HG02870 (cell line): ENCODE results near the gene C4orf50.
"Not testable (repeated sequence)": the region's sequence is repeated elsewhere in the genome, so short reads cannot be mapped to it uniquely, and the experiment has no call there.

Source experiments
- ATAC-seq: cut with Tn5 transposase; IDR thresholded peaks from one replicate; pipeline ENCODE4 v1.9.1; 2021; ENCODE audit warnings: mild to moderate bottlenecking, moderate library complexity; ENCODE audit not compliant: unreplicated experiment

C4orf50 gene

GRCh38 chr4:5995901-5996623, 22.2 kb downstream of the C4orf50 start:
- no peak for ATAC-seq

DNA sequence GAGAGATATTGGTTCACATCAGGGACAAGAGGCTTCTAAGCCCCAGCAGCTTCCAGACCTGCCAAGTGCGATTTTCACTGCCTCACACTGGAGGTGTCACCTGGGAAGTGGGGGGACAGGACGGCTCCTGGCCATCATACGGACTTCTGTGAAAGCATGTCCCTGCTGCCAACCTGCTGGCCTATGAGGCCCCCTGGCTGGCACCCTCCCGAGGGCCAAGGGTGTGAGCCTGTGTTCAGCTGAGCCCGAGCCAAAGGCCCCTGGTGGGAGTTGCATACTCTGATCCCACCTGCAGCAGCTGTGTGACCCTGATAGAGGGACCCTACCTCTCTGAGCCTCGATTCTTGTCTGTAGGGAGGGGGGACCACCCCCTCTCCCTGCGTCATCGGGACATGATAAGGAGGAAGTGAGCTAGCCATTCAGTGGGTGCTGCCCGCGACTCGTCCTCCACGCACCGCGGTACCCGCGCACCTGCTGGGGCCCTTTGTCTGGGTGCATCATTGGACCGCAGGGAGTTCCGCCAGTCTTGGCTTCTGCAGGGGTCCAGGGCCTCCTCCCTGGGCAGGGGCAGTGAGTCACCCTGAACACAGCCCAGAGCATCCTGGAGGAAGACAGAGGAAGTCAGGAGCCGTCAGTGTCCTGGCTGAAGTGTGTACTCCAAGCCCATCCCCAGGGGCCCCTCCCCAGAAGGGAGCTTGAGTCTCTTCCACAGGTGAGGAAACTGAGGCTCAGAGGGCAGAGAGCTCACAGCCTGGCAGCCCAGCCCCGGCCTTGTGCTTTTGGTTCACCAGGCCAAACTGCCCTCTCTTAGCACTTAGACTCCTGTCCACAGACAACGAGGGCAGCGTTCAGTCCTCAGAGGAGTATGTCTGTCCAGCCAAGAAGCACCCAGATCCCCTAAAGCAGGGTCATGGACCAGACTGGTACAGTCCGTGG, 24.1 kb downstream of the C4orf50 start:
- no peak for ATAC-seq

- not testable (repeated sequence) for ATAC-seq
Observed at GRCh38 chr4:5993346-5993745, 24.9 kb downstream of the C4orf50 start.

DNA sequence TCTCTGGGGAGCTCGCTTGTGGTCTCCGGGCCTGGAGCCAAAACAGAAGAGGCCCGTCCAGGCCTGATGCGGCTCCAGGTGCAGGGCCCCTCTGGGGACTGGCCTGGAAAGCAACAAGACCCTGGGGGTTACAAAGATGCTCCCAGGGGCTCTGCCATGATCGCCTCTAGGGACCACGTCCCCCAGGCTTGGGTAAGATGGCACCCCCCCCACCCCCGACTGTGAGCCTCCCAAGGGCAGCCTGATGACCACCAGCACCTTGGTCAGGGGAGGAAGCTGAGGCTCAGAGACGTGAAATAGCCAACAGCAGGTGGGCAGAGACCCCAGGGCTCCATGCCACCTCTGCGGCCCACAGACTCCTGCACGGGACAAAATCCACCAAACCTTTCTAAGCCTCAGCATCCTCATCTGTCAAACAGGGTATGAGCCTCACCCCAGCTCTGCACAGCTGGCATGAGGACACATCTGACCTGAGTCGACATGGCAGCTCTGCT, 25.4 kb downstream of the C4orf50 start:
- no peak for ATAC-seq

GRCh38 chr4:5992171-5992827, 25.9 kb downstream of the C4orf50 start:
- ATAC-seq = no peak

- ATAC-seq = no peak
Observed at GRCh38 chr4:5991405-5991804, 26.8 kb downstream of the C4orf50 start.

GRCh38 chr4:5990446-5991160, 27.6 kb downstream of the C4orf50 start:
- ATAC-seq = no peak

DNA sequence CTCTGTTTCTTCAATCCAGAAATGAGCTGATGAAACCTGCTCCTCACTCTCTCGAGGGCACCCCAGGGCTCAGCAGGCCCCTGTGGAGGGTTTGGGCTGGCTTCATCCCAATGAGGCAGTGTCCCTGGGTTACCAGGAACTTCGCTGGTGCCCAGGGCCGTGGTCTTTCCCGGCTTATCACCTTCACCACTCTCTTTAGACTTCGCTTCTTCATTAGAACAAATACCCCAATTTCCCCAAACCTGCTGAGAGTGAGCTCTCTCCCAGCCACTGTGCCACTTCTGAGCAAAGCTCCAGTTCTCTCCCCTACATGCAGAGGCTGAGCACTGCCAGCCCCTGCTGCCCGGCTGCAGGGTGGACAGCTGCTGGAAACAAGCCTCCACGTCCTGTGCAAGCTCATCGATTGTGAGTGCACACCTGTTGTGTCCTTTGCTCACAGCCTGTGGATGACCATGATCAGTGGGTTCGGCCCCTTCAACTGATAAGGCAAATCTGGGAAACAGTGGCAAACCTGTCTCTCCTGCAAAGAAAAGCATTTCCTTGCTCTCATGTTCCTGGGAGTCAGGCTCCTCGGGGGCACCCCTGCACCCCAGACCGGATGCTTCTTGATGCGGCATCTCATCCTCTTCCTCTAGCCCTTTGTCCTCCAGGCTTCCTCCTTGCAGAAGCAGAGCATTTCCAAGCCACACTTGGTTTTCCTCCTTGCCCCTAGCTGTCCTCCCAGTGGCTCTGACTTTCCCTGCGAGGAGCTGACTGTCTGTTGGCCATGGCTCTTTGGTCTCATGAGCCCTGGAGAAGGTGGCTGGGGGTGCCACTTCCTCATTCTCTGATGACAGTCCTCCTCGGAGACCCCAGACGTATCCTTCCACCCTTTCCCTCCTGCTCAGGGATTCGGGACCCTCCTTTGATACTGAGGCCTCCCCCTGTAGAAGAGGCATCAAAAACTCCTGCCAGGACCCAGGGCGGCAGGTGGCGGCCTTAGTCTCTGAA, 28.7 kb downstream of the C4orf50 start:
- no peak for ATAC-seq

DNA sequence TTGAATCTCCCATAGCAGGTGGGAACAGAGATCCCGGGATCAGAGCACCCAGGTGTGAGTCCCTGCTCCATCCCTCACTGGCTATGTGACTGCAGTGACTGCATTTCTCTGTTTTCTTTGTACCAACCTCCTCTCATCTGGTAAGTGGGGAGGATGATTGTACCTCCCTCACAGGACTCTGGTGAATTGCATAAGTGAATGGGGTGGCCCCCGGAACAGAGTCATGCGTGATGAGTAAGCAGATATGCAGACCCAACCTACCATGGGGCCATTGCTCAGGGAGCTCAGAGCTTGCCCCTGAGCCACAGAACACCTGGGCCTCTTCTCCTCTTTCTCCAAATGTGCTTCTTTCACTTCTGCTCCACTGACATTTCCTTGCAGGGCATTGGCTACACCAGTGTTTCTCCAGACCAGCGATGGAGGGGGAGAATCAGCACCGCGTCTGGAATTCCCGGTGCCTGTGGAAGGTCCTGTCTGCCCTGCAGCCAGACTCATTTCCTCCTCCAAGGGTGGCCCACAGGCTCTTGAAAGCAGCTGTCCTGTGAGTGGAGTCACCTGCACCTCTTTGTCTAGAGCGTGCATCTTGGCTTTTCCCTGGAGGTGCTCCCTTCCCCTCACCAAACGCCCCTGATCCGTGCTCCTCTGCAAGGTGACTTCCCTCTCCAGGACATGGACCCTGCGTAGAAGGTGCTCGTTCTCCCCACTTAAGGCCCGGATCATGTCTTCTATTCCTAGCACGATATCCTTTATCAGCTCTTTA, 30.0 kb downstream of the C4orf50 start:
- ATAC-seq = no peak

- no peak for ATAC-seq
Observed at GRCh38 chr4:5984843-5985242, 33.4 kb downstream of the C4orf50 start.

DNA sequence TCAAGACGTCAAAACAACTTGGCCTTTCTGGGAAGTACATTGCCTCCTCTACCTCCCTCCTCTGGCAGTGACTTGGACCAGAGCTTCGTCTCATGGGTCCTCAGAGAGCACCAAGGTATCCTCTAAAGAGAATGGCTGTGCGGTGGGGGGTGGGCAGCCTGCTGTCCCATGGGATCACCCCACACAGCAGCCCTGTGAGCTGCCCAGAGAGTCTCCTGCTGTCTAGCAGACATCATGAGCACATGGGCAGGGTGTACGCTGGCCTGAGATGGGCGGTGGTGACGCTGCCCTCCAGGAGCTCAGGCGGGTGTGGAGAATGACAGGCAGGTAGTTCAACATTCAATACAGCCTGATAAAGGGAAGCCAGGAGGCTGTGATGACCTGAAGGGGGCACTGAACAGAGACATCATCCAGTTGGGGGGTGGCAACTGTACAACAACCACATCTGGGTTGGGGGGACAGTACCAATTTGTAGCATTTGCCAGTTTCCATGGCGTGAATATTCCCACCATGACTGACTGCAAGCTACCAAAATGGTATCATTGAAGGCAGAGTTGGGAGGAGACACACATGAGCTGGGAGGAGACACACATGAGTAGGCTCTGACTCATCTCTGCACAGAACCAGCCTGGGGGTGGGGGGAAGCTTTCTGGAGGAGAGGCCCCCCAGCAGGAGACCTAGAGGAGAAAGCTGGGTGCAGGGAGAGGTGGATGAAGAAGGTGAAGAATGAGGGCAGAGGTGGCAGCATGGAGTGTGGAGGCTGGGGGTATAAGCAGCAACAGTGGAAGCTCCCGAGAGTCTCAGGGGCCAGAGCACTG, 35.9 kb downstream of the C4orf50 start:
- ATAC-seq = no peak

DNA sequence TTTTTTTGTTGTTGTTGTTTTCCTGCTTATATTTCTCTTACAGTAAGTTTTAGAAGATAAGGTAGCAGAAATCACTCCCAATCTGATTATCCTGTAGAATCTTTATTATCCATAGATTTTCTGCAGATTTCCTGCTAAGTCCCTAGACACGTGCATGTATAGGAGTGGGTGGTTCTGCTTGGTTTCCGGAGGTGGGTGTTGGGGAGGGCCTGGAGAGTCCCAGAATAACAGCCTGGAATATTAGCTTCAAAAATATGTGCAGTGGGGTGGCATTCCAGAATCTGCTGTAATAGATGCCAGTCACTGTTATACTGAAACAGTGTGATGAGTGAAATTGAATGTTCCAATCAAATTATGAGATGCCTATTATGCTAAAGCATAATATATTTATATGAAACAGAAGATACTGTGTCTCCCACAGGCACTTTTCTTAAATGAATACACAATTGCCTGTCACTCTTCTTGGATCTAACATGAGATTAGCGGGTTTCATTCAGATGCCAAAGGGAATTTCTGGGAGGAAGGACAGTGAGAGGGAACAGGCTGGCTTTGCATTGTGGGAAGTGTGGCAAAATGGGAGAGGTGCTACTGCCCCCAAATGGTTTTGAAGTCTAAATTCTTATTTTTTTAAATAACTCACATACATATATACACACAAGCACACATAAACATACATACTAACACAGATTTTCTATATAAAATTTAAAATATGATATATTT, 37.6 kb downstream of the C4orf50 start:
- ATAC-seq = no peak

GRCh38 chr4:5979981-5980380, 38.2 kb downstream of the C4orf50 start:
- no peak for ATAC-seq

DNA sequence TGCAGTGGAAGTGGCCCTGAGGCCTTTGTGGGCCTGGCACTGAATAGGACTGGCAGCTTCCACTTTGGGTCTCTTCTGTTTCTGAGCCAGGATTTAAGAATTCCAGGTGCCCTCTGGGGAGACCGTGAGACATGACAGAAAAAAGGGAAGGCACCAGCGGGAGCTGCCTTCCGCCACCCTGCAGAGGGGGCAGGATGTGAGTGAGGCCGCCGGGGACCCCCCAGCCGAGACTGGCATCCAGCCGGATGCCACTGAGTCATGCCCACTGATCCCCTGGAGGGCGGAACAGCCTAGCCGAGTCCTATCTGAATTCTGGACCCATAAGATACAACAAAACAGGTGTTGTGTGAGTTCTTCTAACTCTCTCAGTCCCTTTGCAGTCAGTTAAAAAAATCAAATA, 41.3 kb downstream of the C4orf50 start:
- no peak for ATAC-seq

- ATAC-seq = no peak
Observed at GRCh38 chr4:5976431-5976830, 41.8 kb downstream of the C4orf50 start.

GRCh38 chr4:5974321-5974720, 43.9 kb downstream of the C4orf50 start:
- no peak for ATAC-seq

DNA sequence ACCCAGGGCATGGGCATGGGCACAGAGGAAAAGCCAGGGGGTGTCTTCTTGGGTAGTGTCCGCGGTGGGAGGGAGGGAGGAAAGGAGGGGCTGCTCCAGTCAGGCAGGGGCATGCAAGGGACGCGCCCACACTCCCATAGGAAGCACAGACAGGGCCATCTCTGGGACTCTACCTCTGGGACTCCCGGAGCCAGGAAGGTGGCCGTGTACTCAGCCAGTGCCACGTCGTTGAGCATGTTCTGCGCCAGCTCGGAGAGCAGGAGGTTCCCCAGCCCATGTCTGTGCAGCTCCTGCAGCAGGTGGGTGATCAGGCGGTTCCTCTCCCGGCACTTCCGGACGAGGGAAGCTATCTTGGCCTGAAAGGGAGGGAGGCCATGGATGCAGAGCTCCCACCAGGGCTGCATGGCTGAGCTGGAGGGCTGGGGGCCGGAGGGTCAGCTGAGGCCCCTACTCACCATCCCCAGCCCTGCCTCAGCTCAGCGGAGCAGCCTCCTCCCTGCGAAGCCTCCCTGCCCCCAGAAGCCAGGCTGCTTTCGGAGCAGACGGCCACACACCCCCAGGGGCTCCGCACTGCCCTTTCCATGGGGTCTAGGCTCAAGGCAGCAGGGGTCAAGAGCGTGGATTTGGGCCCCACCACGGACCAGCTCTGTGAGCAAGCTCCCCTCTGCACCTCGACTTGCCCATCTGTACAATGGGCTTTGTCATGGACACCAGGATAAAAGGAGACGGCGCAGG, 44.6 kb downstream of the C4orf50 start:
- no peak for ATAC-seq
